Measurements from ENCODE around the gene MTMR3. TPM values are rescaled to one million over a fixed set of nuclear protein-coding genes. Genes with fewer than 3 reads are reported as not detected.
A peak's percentile ranks its signal among the peaks of the same experiment; 100 is the strongest.

MTMR3 gene
- total and polyA plus RNA-seq, 2 experiments from 2014 or later, result 12.6 to 22.2 TPM

DNA sequence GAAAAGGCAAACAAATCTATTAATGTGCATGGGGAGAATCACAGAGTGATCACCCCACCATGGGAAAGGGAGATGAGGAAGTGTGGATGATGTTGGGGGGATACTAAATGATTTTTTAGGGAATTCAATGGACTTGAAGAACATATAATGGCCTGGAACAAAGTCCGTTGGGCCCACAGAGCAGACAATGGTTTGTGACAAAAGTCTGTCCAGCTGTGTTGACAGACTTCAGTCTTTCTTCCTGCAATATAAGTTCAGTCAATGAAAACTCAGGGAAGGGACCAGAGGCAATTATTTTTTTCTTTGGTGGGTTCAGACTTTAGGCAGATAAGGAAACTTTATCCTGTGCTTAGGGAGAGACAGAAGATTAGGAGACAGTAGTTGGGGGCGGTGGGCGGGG lies 179.3 kb downstream of the MTMR3 start:
- Histone ChIP-seq H2AFZ (no peak overlapping the region), H3K4me2 (ENCODE audit: unreplicated experiment) (no peak overlapping the region), H3K9ac (no peak overlapping the region), H3K9me3 (ENCODE audit: low read depth) (no peaks in the 10 kb centered on the region), H4K20me1 (ENCODE audit: insufficient read depth) (no peaks in the 10 kb centered on the region), H3K27me3 (replicated peaks; ENCODE audit: insufficient read depth) (no peaks in the 10 kb centered on the region), H3K4me3 (no peak overlapping the region), H3F3A (ENCODE audit: insufficient read depth) (no peaks in the 10 kb centered on the region), H3K9me2 (ENCODE audit: insufficient read depth) (no peaks in the 10 kb centered on the region), H3K27ac (no peak overlapping the region), H3K36me3 (ENCODE audit: low read depth) (no peaks in the 10 kb centered on the region), H3K4me1 (ENCODE audit: insufficient read depth) (no peaks in the 10 kb centered on the region), H3K79me2 (ENCODE audit: insufficient read depth) (no peaks in the 10 kb centered on the region)
- DNase-seq, result no peak
- TF ChIP-seq EZH2phosphoT487 (IDR thresholded peaks at IDR 0.05; ENCODE audit: insufficient read depth, low read depth) (no peak), EZH2 (IDR thresholded peaks at IDR 0.05; ENCODE audit: insufficient read depth, poor library complexity, severe bottlenecking) (no peak)
- 71 to 74% methylated on average over 3 of the region's 3 CpGs for WGBS, 2 experiments (ENCODE audit: low coverage in 1 of 2, low lambda C conversion rate in 2 of 2, missing lambda C conversion rate in 2 of 2)
- in situ Hi-C loops (cut with MboI), result no loop called here

DNA sequence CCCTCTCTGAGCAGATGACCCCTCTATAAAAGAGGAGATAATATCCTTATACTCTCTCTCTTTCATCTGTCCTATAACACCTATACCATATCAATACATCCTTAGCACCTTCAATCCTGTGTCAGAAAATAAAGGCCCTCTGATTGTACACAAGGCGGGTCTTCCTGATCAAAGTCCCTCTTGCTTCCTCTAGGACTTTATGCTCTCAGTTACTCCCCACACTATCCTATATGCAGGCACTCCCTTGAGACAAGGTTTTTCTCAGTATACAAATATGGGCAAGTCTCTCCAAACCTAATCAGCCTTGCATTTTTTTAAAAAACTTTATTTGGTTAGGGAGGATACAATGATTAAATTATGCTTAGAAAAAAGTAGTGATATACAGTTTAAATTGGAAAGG lies 180.0 kb downstream of the MTMR3 start:
- no peak overlapping the region for H2AFZ ChIP-seq
- TF ChIP-seq EZH2 (IDR thresholded peaks at IDR 0.05; ENCODE audit: insufficient read depth, poor library complexity, severe bottlenecking), result no peak
- TF ChIP-seq EZH2phosphoT487 (IDR thresholded peaks at IDR 0.05; ENCODE audit: insufficient read depth, low read depth), result no peak
- no peaks in the 10 kb centered on the region for H3K36me3 ChIP-seq (ENCODE audit: low read depth)
- H3K9me3 ChIP-seq (ENCODE audit: low read depth), result no peaks in the 10 kb centered on the region
- no peak for DNase-seq
- in situ Hi-C loops (cut with MboI), result no loop called here
- no peaks in the 10 kb centered on the region for H3K4me1 ChIP-seq (ENCODE audit: insufficient read depth)
- no peak overlapping the region for H3K27ac ChIP-seq
- H3F3A ChIP-seq (ENCODE audit: insufficient read depth), result no peaks in the 10 kb centered on the region
- H3K27me3 ChIP-seq (replicated peaks; ENCODE audit: insufficient read depth), result no peaks in the 10 kb centered on the region
- H3K9ac ChIP-seq, result no peak overlapping the region
- H3K4me2 ChIP-seq (ENCODE audit: unreplicated experiment), result no peak overlapping the region
- WGBS, 2 experiments (ENCODE audit: low coverage in 1 of 2, low lambda C conversion rate in 2 of 2, missing lambda C conversion rate in 2 of 2), result 90 to 100% methylated on average over 1 of the region's 1 CpG
- no peaks in the 10 kb centered on the region for H4K20me1 ChIP-seq (ENCODE audit: insufficient read depth)
- H3K9me2 ChIP-seq (ENCODE audit: insufficient read depth), result no peaks in the 10 kb centered on the region
- no peaks in the 10 kb centered on the region for H3K79me2 ChIP-seq (ENCODE audit: insufficient read depth)
- no peak overlapping the region for H3K4me3 ChIP-seq

DNA sequence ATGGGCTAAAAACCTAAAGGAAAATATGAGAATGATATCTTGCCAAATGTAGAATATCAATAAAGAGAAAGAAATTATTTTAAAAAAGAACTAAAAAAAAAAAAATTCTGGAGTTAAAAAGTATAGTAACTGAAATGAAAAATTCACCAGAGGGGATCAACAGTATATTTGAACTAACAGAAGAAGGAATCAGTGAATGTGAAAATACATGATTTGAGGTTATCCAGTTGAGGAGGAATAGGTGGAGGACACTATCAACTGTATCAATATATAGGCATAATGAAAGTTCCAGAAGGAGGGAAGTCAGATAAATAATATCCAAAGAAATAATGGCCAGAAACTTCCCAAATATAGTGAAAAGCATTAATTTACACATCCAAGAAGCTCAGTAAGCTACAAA lies 181.2 kb downstream of the MTMR3 start:
- H3F3A ChIP-seq (ENCODE audit: insufficient read depth), result no peaks in the 10 kb centered on the region
- H3K27me3 ChIP-seq (replicated peaks; ENCODE audit: insufficient read depth), result no peaks in the 10 kb centered on the region
- H3K4me3 ChIP-seq, result no peak overlapping the region
- DNase-seq, result no peak
- H3K9ac ChIP-seq, result no peak overlapping the region
- no peak overlapping the region for H3K27ac ChIP-seq
- H2AFZ ChIP-seq, result no peak overlapping the region
- no peak overlapping the region for H3K4me2 ChIP-seq (ENCODE audit: unreplicated experiment)
- in situ Hi-C loops (cut with MboI), result no loop called here
- no peaks in the 10 kb centered on the region for H3K9me2 ChIP-seq (ENCODE audit: insufficient read depth)
- H3K79me2 ChIP-seq (ENCODE audit: insufficient read depth), result no peaks in the 10 kb centered on the region
- no peak for TF ChIP-seq EZH2phosphoT487 (IDR thresholded peaks at IDR 0.05; ENCODE audit: insufficient read depth, low read depth)
- no peak for TF ChIP-seq EZH2 (IDR thresholded peaks at IDR 0.05; ENCODE audit: insufficient read depth, poor library complexity, severe bottlenecking)
- no peaks in the 10 kb centered on the region for H3K9me3 ChIP-seq (ENCODE audit: low read depth)
- no peaks in the 10 kb centered on the region for H3K36me3 ChIP-seq (ENCODE audit: low read depth)
- no peaks in the 10 kb centered on the region for H3K4me1 ChIP-seq (ENCODE audit: insufficient read depth)
- H4K20me1 ChIP-seq (ENCODE audit: insufficient read depth), result no peaks in the 10 kb centered on the region

DNA sequence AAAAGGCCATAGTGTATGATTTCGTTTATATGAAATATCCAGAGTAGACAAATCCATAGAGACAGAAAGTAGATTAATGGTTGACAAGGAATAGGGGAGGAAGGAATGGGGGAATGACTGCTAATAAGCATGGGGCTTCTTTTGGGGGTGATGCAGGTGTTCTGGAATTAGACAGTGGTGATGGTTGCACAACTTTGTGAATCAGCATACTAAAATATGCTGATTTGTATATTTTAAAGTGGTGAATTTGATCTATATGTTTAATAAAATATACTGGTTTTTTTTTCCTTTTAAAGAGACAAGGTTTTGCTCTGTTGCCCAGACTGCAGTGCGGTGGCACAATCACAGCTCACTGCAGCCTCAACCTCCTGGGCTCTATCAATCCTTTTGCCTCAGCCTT lies 190.8 kb downstream of the MTMR3 start:
- Histone ChIP-seq H3F3A (ENCODE audit: insufficient read depth) (no peaks in the 10 kb centered on the region), H3K27me3 (replicated peaks; ENCODE audit: insufficient read depth) (peaks cover 40% of the 10 kb centered on the region), H2AFZ (no peak overlapping the region), H3K9me2 (ENCODE audit: insufficient read depth) (no peaks in the 10 kb centered on the region), H3K36me3 (ENCODE audit: low read depth) (no peaks in the 10 kb centered on the region), H3K4me2 (ENCODE audit: unreplicated experiment) (no peak overlapping the region), H3K9me3 (ENCODE audit: low read depth) (no peaks in the 10 kb centered on the region), H3K4me1 (ENCODE audit: insufficient read depth) (no peaks in the 10 kb centered on the region), H3K4me3 (no peak overlapping the region), H4K20me1 (ENCODE audit: insufficient read depth) (no peaks in the 10 kb centered on the region), H3K9ac (no peak overlapping the region), H3K27ac (no peak overlapping the region), H3K79me2 (ENCODE audit: insufficient read depth) (no peaks in the 10 kb centered on the region)
- no peak for TF ChIP-seq EZH2 (IDR thresholded peaks at IDR 0.05; ENCODE audit: insufficient read depth, poor library complexity, severe bottlenecking)
- no peak for TF ChIP-seq EZH2phosphoT487 (IDR thresholded peaks at IDR 0.05; ENCODE audit: insufficient read depth, low read depth)
- in situ Hi-C loops (cut with MboI), result no loop called here
- peak; percentile 22 for DNase-seq
- WGBS, 2 experiments (ENCODE audit: low coverage in 1 of 2, low lambda C conversion rate in 2 of 2, missing lambda C conversion rate in 2 of 2), result 63 to 68% methylated on average over 2 of the region's 2 CpGs

DNA sequence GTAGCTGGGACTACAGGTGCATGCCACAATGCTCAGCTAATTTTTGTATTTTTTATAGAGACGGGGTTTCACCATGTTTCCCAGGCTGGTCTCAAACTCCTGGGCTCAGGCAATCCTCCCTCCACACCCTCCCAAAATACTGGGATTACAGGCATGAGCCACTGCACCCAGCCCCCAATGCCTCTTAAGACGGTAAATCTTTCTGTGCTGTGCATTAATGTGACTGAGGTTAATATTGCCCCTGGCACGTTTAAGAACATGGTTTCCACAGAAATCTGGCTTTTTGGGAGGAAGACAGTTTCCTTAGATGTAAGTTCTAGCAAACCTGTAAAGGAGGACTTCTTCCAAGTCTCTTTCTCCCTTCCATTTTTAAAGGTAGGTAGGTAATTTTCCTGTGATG lies 191.2 kb downstream of the MTMR3 start:
- WGBS, 2 experiments (ENCODE audit: low coverage in 1 of 2, low lambda C conversion rate in 2 of 2, missing lambda C conversion rate in 2 of 2), result 21 to 25% methylated on average over 3 of the region's 3 CpGs
- TF ChIP-seq EZH2 (IDR thresholded peaks at IDR 0.05; ENCODE audit: insufficient read depth, poor library complexity, severe bottlenecking) (no peak), EZH2phosphoT487 (IDR thresholded peaks at IDR 0.05; ENCODE audit: insufficient read depth, low read depth) (no peak)
- Histone ChIP-seq H3K79me2 (ENCODE audit: insufficient read depth) (no peaks in the 10 kb centered on the region), H3K27me3 (replicated peaks; ENCODE audit: insufficient read depth) (peaks cover 40% of the 10 kb centered on the region), H4K20me1 (ENCODE audit: insufficient read depth) (no peaks in the 10 kb centered on the region), H3F3A (ENCODE audit: insufficient read depth) (no peaks in the 10 kb centered on the region), H3K27ac (no peak overlapping the region), H3K9ac (no peak overlapping the region), H2AFZ (no peak overlapping the region), H3K36me3 (ENCODE audit: low read depth) (no peaks in the 10 kb centered on the region), H3K4me1 (ENCODE audit: insufficient read depth) (no peaks in the 10 kb centered on the region), H3K4me3 (no peak overlapping the region), H3K9me2 (ENCODE audit: insufficient read depth) (no peaks in the 10 kb centered on the region), H3K4me2 (ENCODE audit: unreplicated experiment) (no peak overlapping the region), H3K9me3 (ENCODE audit: low read depth) (no peaks in the 10 kb centered on the region)
- DNase-seq, result no peak
- in situ Hi-C loops (cut with MboI), result no loop called here

Data from GM23248 (cell line).